RPMI8226 (cell line): ENCODE data around the gene VSIG10.
"Not testable (repeated sequence)": the region's sequence is repeated elsewhere in the genome, so short reads cannot be mapped to it uniquely, and the experiment has no call there.

Experiments used
- DNase-seq: peaks from one replicate; pipeline ENCODE4 v3.0.0-alpha.2; 2015

Gene VSIG10

GRCh38 chr12:118107694-118108093, 3.9 kb upstream of the VSIG10 start:
- DNase-seq, result no peak

GRCh38 chr12:118107011-118107410, 3.2 kb upstream of the VSIG10 start:
- DNase-seq, result no peak

GRCh38 chr12:118103201-118103600, 610 bp downstream of the VSIG10 start:
- no peak for DNase-seq

- DNase-seq, result no peak
Measured at GRCh38 chr12:118102609-118103008, 1.2 kb downstream of the VSIG10 start.

GRCh38 chr12:118102070-118102469, 1.7 kb downstream of the VSIG10 start:
- no peak for DNase-seq

- no peak for DNase-seq
Measured at GRCh38 chr12:118101051-118101450, 2.8 kb downstream of the VSIG10 start.

GRCh38 chr12:118098911-118099671, 4.7 kb downstream of the VSIG10 start:
- no peak for DNase-seq

GRCh38 chr12:118098401-118098800, 5.4 kb downstream of the VSIG10 start:
- DNase-seq, result no peak

GRCh38 chr12:118094039-118094438, 9.8 kb downstream of the VSIG10 start:
- DNase-seq, result no peak

GRCh38 chr12:118089782-118090181, 14.0 kb downstream of the VSIG10 start:
- DNase-seq, result no peak

GRCh38 chr12:118082161-118082560, 21.6 kb downstream of the VSIG10 start:
- DNase-seq, result no peak

- not testable (repeated sequence) for DNase-seq
Measured at GRCh38 chr12:118081521-118081920, 22.3 kb downstream of the VSIG10 start.

GRCh38 chr12:118073768-118074167, 30.0 kb downstream of the VSIG10 start:
- DNase-seq, result no peak

GRCh38 chr12:118070650-118071049, 33.2 kb downstream of the VSIG10 start:
- DNase-seq, result no peak

GRCh38 chr12:118068445-118068844, 35.4 kb downstream of the VSIG10 start:
- DNase-seq, result no peak

GRCh38 chr12:118065380-118065779, 38.4 kb downstream of the VSIG10 start:
- no peak for DNase-seq

- no peak for DNase-seq
Measured at GRCh38 chr12:118064608-118065007, 39.2 kb downstream of the VSIG10 start.

GRCh38 chr12:118063576-118064391, 40.0 kb downstream of the VSIG10 start:
- no peak for DNase-seq

- no peak for DNase-seq
Measured at GRCh38 chr12:118061873-118062843, 41.7 kb downstream of the VSIG10 start.

GRCh38 chr12:118061011-118061872, 42.6 kb downstream of the VSIG10 start, which contains the start of gene WSB2:
Gene WSB2 (minus strand): TSS chr12:118061179. CDS start chr12:118061048, 131 bp downstream.
- DNase-seq, result peak; percentile 17

GRCh38 chr12:118060301-118061010, 43.4 kb downstream of the VSIG10 start:
- DNase-seq, result peak; percentile 20
